COLO829 (cell line): ENCODE results near the gene ATP1B1.

Source experiments
- DNase-seq: peaks from one replicate; pipeline ENCODE4 v3.0.0; 2012; ENCODE audit warnings: low spot score

ATP1B1 gene

GRCh38 chr1:169106095-169106920 lies at the start of gene ATP1B1:
Gene ATP1B1 (plus strand): TSS chr1:169106690. CDS start chr1:169106830, 140 bp downstream.
- DNase-seq: peak; percentile 68

GRCh38 chr1:169059421-169059820 lies 47.1 kb upstream of the ATP1B1 start:
- no peak for DNase-seq

DNA sequence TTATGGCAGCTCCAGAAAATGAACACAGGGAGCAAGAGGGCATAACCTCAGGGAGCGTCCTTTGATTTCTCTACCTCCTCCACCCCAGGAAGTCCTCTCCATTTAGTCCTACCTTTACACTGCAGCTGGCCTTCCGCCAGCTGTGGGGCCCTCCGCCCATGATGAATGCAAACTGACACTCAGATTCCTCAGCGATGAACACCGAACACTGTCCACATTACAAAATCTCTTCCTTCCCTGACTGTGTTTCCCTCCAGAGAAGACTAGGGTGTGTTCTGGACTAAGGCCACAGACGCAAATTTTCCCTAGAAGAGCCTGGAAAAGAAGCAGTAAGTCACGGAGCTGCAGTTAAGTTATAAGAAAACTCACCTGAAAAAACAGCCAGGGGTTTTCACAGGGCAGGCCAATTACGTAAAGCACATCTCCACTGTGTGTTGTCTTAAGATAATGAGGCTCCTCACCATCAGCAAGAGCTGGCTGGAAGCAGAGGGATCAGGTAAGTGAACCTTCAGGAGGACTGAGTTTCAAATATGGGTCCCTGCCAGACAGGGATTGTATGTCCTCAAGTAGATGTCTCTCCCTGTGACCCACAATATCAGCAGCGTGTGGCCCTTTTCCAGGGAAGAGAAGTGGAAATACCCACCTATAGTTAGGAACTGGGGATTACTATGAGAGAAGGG lies 46.3 kb upstream of the ATP1B1 start:
- DNase-seq: no peak

- DNase-seq: no peak
Observed at GRCh38 chr1:169060919-169061639, 45.4 kb upstream of the ATP1B1 start.

GRCh38 chr1:169062152-169062551 lies 44.3 kb upstream of the ATP1B1 start:
- DNase-seq: no peak

- no peak for DNase-seq
Observed at GRCh38 chr1:169064103-169064502, 42.4 kb upstream of the ATP1B1 start.

DNA sequence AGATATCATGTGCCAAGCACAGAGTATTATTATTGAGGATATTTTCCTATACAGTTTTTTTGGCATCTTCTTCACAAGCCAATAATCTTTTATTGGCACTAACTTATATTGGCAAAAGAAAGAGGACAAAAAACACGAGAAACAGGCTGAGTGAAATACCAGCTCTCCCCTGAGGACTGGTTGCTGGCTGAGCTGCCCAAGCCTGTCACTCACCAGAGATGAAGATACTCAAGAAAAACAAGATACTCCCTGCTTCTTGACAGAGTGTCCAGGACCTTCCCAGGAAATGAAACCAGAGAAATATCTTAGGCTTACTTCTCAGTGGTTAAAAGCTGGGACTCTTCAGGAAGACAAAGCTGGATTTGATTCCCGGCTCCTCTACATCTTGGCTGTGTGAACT lies 35.9 kb upstream of the ATP1B1 start:
- no peak for DNase-seq

DNA sequence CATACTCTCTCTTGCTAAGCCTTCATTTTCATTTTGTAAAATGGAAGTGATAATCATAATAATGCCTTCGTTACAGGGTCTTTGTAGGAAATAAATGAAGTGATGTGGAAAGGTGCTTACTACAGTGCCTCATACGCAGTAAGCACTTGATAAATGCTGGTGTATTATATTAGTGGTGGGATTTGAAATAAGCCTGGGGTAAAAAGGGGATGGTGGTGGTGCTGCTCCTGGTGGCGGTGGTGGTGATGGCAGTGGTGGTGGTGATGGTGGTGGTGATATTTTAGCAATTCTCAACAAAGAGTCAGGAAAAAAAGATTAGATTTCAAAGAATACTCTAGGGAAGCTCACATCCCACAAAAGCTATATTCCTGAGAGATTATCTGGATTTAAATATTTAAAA lies 35.5 kb upstream of the ATP1B1 start:
- no peak for DNase-seq

DNA sequence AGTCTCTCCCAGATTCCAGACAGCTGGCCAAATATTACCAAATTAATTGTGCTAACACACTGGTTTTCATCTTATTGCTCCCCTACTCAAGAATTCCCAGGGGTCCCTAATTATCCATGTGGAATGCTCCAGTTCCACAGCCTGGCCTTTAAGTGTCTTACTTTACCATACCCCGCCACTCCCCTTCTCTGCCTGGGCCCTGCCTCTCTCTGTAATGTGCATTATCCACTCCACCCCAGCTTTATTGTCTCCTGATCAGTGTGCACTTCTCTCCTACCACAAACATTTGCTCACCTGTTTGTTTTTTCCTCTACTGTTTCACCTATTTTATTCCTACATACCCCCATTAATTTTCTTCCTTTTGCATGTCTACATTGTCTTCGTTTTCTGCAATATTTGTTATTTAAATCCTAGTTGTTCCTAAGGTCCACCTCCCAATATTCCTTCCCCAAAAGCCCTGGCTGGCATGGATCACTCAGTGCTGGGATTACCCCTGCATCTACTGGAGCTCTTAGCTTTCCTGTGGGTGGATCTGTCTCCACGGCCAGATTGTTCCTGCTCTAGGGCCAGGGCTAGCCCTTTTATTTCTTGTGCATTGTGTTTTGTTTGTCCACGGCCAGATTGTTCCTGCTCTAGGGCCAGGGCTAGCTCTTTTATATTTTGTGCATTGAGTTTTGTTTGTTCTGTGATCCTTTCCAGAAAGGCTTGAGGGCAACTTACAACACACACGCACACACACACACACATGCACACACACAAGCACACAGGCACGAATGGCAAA lies 33.4 kb upstream of the ATP1B1 start:
- DNase-seq: no peak

- DNase-seq: no peak
Observed at GRCh38 chr1:169078163-169078883, 28.2 kb upstream of the ATP1B1 start.

- DNase-seq: no peak
Observed at GRCh38 chr1:169081503-169082123, 24.9 kb upstream of the ATP1B1 start.

DNA sequence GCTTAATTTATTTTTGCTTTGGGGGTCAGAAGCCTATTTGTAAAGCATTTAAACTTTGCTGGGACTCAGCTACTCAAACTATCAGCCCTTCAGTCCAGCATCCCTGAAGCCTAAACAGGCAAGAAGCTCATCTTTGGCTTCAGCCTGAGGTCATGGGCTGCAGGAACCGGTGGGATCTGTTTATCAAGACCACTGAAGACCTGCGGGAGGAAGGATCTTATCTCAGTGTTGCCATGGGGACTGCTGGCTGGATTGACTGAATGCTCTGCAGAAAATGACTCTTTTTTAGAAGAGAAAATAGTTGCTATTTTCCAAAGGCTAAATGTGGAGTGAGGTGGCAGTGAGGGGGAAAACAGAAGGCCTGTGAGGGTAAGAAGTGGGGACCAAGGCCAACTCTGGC lies 20.6 kb upstream of the ATP1B1 start:
- no peak for DNase-seq

DNA sequence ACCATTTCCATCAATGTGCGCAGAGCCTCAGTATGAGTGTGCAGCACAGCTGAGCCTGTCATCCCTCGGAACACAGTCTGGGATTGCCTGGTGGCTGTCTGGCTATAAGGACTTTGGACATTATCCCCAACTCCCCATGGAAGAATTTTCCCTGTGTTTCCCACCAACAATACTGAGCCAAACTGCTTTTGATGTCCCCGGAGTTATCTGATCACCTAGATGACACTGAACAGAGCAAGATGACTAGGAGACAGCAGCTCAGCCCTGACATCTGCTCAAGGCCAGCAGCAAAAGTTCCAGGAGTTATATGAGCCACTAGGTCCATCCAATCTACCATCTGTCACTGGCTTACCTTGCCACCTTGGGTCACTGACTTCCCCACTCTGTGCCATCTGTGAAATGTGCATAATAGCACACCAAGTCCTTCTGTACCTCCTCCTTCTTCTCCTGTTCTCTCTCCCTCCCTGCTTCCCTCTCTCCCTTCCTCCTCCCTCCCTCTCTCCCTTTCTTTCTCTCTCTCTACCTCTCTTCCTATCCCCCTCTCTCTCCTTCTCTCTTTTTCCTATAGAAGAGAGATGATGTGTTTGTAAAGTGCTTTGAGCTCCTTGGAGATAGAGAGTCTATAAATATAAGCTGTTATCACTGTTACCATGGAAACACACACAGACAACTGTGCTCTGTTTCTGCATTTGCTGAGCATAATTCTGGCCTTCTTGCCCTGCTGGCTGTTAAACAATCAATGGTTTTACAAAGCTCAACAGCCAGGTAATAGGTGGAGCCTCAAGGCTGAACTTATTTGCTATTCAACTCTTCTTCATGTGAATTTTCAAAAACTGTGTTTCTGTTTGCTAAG lies 19.7 kb upstream of the ATP1B1 start:
- peak; percentile 69 for DNase-seq

- DNase-seq: no peak
Observed at GRCh38 chr1:169087876-169088275, 18.6 kb upstream of the ATP1B1 start.

DNA sequence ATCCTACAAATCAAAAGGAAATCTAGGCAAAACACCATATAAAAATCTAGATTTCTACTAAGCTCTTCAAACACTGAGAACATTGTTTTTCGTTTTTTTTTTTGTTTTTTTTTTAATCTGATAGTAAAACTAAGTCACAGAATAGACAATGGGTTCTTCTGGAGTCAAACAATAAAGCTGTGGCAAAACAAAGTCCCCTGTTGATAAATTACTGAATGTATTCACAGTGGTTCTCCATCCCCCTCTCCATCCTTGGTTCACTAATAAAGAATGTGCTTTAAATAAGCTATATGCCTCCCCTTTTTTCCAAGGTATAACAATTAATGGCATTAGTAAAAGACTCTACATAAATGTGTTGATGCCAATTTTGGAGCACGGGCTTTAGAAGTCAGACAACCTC lies 16.7 kb upstream of the ATP1B1 start:
- DNase-seq: no peak

DNA sequence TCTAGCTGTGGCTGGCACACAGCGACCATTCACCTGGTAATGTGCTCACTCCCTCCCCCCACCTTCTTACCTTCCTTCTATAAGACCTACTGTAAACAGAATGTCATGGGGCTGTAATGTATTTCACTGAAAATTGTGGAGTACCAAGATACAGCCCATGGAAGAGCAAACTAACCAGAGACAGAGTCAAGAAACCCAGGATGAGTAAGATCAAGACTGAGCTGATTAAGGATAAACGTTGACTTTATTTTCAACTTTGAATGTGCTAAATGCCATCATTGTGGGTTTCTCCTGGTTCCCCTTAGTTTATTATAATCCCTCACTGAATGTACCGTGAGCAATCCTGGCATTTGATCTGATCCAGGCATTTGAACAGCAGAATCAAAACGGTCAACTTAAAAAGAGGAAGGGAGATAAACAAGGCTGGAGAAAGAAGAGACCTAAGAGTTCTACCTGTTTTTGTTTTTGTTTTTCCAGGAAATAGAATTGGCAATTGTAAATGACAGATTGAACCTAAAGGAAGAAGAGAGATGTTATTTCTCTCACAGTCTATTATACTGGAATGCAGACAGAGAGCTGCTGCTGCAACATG lies 16.1 kb upstream of the ATP1B1 start:
- DNase-seq: no peak

- no peak for DNase-seq
Observed at GRCh38 chr1:169090900-169091311, 15.6 kb upstream of the ATP1B1 start.

DNA sequence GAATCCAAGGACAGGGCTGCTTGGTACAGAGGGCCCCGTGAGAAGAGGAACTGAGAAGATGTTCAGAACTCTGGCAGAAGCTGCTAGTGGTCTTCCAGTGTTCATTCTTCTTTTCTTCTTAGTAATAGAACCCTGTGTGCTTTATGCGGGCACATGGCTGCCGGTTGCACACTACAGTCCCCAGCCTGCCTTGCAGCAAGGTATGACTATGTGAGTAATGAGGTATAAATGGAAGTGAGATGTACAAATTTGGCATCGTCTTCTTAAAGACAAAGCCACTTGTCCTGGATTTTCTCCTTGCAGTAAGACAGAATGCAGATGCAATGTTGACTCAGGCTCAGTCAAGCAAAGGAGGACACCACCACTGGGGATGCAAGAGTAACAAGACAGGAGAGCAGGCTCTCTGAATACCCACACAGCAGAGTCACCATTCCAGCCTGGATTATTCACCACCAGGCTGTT lies 15.0 kb upstream of the ATP1B1 start:
- DNase-seq: no peak

DNA sequence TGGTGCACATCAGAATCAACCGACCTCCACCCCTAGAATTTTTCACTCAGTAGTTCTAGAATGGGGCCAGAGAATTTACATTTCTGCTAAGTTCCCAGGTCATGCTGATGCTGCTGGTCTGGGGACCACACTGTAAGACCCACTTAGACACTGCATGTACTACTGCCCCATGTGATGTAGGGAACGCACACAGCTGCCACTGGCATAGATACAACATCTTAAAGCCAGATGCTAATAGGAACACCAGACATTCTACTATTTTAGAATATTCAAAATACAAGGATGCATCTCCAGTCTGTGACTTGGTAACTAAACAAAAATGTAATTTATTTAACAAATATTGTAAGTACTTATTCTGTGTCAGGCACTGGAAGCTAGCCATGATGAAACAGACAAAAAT lies 14.1 kb upstream of the ATP1B1 start:
- DNase-seq: no peak
